Measurements from ENCODE around the gene SH3BGRL3. TPM values are rescaled to one million over a fixed set of nuclear protein-coding genes. Genes with fewer than 3 reads are reported as not detected.

Gene SH3BGRL3
- total RNA-seq, 2 experiments from 2014 or later, result 309 to 316 TPM

GRCh38 chr1:26277261-26277661 is 2.6 kb upstream of the SH3BGRL3 start:
- peak overlapping the region; percentile 92 for H3K27ac Mint-ChIP-seq
- POLR2A ChIA-PET, result interaction anchor here (0.6 to 19.5 kb wide), 6 partner anchors 10 to 150 kb away, joined by 3 to 284 read pairs (median 4); partner anchors contain the start of genes CD52 and ZNF593
- DNase-seq (no peak), ATAC-seq (no peak)
- intact Hi-C loops (cut with micrococcal nuclease), result loop anchor here (2.0 to 5.0 kb wide), 2 partner anchors 44 to 110 kb away; no protein-coding TSS in a partner anchor
- H3K9me3 Mint-ChIP-seq, result no peaks in the 10 kb centered on the region
- H3K27me3 Mint-ChIP-seq, result no peaks in the 10 kb centered on the region
- peak overlapping the region; percentile 23 for H3K4me3 Mint-ChIP-seq
- no peak for TF ChIP-seq CTCF (IDR thresholded peaks at IDR 0.05)
- CTCF ChIA-PET, result interaction anchor here (0.7 to 8.9 kb wide), 9 partner anchors 10 to 140 kb away, joined by 3 to 282 read pairs (median 24); partner anchors contain the start of genes CD52, CEP85, UBXN11 and ZNF593
- peaks cover 66% of the 10 kb centered on the region for H3K4me1 Mint-ChIP-seq (ENCODE audit: low read depth)
- H3K36me3 Mint-ChIP-seq (ENCODE audit: low read depth), result peaks cover 67% of the 10 kb centered on the region

- no peak for ATAC-seq
- H3K4me3 Mint-ChIP-seq, result peak overlapping the region; percentile 88
These were observed 2.2 kb upstream of the SH3BGRL3 start for GRCh38 chr1:26277719-26278118.

GRCh38 chr1:26278303-26278702 is 1.6 kb upstream of the SH3BGRL3 start:
- Mint-ChIP-seq H3K27me3 (no peaks in the 10 kb centered on the region), H3K9me3 (no peaks in the 10 kb centered on the region), H3K4me3 (peak overlapping the region; percentile 88), H3K4me1 (ENCODE audit: low read depth) (peaks cover 76% of the 10 kb centered on the region), H3K27ac (peak overlapping the region; percentile 92), H3K36me3 (ENCODE audit: low read depth) (peaks cover 71% of the 10 kb centered on the region)
- POLR2A ChIA-PET, result interaction anchor here (0.8 to 19.5 kb wide), 3 partner anchors 9 to 100 kb away, joined by 3 to 284 read pairs (median 53); partner anchors contain the start of gene CD52
- DNase-seq (peak; percentile 26), ATAC-seq (no peak)
- no peak for TF ChIP-seq CTCF (IDR thresholded peaks at IDR 0.05)
- CTCF ChIA-PET, result interaction anchor here (1.1 to 8.9 kb wide), 8 partner anchors 9 to 138 kb away, joined by 3 to 282 read pairs (median 26); partner anchors contain the start of genes CD52, CEP85 and UBXN11
- intact Hi-C loops (cut with micrococcal nuclease), result loop anchor here (5.0 kb wide), 1 partner anchor 109 kb away; no protein-coding TSS in a partner anchor

More at GRCh38 chr1:26277719-26278118, 2.2 kb upstream of the SH3BGRL3 start:
- POLR2A ChIA-PET, result interaction anchor here (0.6 to 19.5 kb wide), 7 partner anchors 10 to 150 kb away, joined by 3 to 284 read pairs (median 3); partner anchors contain the start of genes CD52 and ZNF593
- DNase-seq, result no peak
- TF ChIP-seq CTCF (IDR thresholded peaks at IDR 0.05), result no peak
- Mint-ChIP-seq H3K27ac (peak overlapping the region; percentile 92), H3K27me3 (no peaks in the 10 kb centered on the region), H3K4me1 (ENCODE audit: low read depth) (peaks cover 70% of the 10 kb centered on the region), H3K36me3 (ENCODE audit: low read depth) (peaks cover 69% of the 10 kb centered on the region), H3K9me3 (no peaks in the 10 kb centered on the region)
- intact Hi-C loops (cut with micrococcal nuclease), result loop anchor here (2.0 to 5.0 kb wide), 2 partner anchors 43 to 110 kb away; no protein-coding TSS in a partner anchor
- CTCF ChIA-PET, result interaction anchor here (0.7 to 8.9 kb wide), 9 partner anchors 9 to 139 kb away, joined by 3 to 282 read pairs (median 24); partner anchors contain the start of genes CD52, CEP85, UBXN11 and ZNF593

- intact Hi-C loops (cut with micrococcal nuclease), result loop anchor here (5.0 kb wide), 1 partner anchor 108 kb away; no protein-coding TSS in a partner anchor
- DNase-seq (peak; percentile 55), ATAC-seq (peak; percentile 6)
- Mint-ChIP-seq H3K4me1 (ENCODE audit: low read depth) (peaks cover 82% of the 10 kb centered on the region), H3K4me3 (peak overlapping the region; percentile 88), H3K9me3 (no peaks in the 10 kb centered on the region), H3K36me3 (ENCODE audit: low read depth) (peaks cover 76% of the 10 kb centered on the region), H3K27ac (peak overlapping the region; percentile 92), H3K27me3 (no peaks in the 10 kb centered on the region)
- POLR2A ChIA-PET, result interaction anchor here (0.8 to 19.5 kb wide), 6 partner anchors 8 to 99 kb away, joined by 3 to 284 read pairs (median 4); partner anchors contain the start of gene CD52
- TF ChIP-seq CTCF (IDR thresholded peaks at IDR 0.05), result no peak
- CTCF ChIA-PET, result interaction anchor here (0.7 to 8.9 kb wide), 9 partner anchors 10 to 139 kb away, joined by 3 to 282 read pairs (median 9); partner anchors contain the start of gene CD52
These were observed 996 bp upstream of the SH3BGRL3 start for GRCh38 chr1:26278724-26279455.
